Keratinocyte (primary cell): Measurements from ENCODE around the gene SDF4. TPM values are rescaled to one million over a fixed set of nuclear protein-coding genes. Genes with fewer than 3 reads are reported as not detected.

Source experiments
- DNase-seq: peaks from one replicate; pipeline ENCODE4 v3.0.0-alpha.2; 2011; ENCODE audit warnings: low read depth, missing footprints, low spot score
- FAIRE-seq: peaks from 2 replicates; lab custom pipeline; 2011; peaks lifted over from hg19 to GRCh38; lab: Jason Lieb, UNC
- H2AFZ ChIP-seq: 2 replicates; pipeline ENCODE4 v1.6.0; 2012; ENCODE audit warnings: low read length, control low read depth, inconsistent platforms; ENCODE audit not compliant: control insufficient read depth
- H3K27ac ChIP-seq: 2 replicates; pipeline ENCODE4 v1.5.1; 2011; ENCODE audit warnings: low read length; ENCODE audit not compliant: control insufficient read depth, insufficient read depth
- H3K27me3 ChIP-seq: 3 replicates; pipeline ENCODE4 v1.6.0; 2011; ENCODE audit warnings: low read length; ENCODE audit not compliant: control insufficient read depth, insufficient read depth; ENCODE audit errors: extremely low read depth
- H3K36me3 ChIP-seq, 2 experiments: 2 replicates in 1 of 2; 3 replicates in 1 of 2; pipeline ENCODE4 v1.5.1; 2011; ENCODE audit warnings: low read length in 2 of 2, mild to moderate bottlenecking in 1 of 2; ENCODE audit not compliant: control insufficient read depth in 2 of 2, insufficient read depth in 2 of 2; ENCODE audit errors: extremely low read depth in 1 of 2
- H3K4me1 ChIP-seq: 3 replicates; pipeline ENCODE4 v1.5.1; 2011; ENCODE audit warnings: low read length; ENCODE audit not compliant: control insufficient read depth, insufficient read depth; ENCODE audit errors: extremely low read depth
- H3K4me2 ChIP-seq: 3 replicates; pipeline ENCODE4 v1.6.0; 2011; ENCODE audit warnings: low read depth, low read length; ENCODE audit not compliant: control insufficient read depth, insufficient read depth; ENCODE audit errors: extremely low read depth
- H3K4me3 ChIP-seq, 3 experiments: fragments of 200-600 bp in 1 of 3; sonication (generic) in 1 of 3; 2 replicates in 2 of 3; 3 replicates in 1 of 3; pipeline ENCODE4 v1.5.1; 2011 to 2016; ENCODE audit warnings: low read length in 3 of 3, mild to moderate bottlenecking in 3 of 3, control low read depth in 2 of 3, inconsistent platforms in 1 of 3, low read depth in 1 of 3, mixed read lengths in 1 of 3, mixed run types in 1 of 3, moderate library complexity in 1 of 3; ENCODE audit not compliant: control insufficient read depth in 2 of 3, insufficient read depth in 2 of 3; ENCODE audit errors: extremely low read depth in 1 of 3
- H3K79me2 ChIP-seq: 2 replicates; pipeline ENCODE4 v1.6.0; 2012; ENCODE audit warnings: low read length; ENCODE audit not compliant: control insufficient read depth, insufficient read depth
- H3K9ac ChIP-seq: 3 replicates; pipeline ENCODE4 v1.6.0; 2011; ENCODE audit warnings: low read length; ENCODE audit not compliant: control insufficient read depth, insufficient read depth; ENCODE audit errors: extremely low read depth
- H3K9me1 ChIP-seq: 3 replicates; pipeline ENCODE4 v1.6.0; 2011; ENCODE audit warnings: low read length; ENCODE audit not compliant: control insufficient read depth, insufficient read depth; ENCODE audit errors: extremely low read depth
- H3K9me3 ChIP-seq: 2 replicates; pipeline ENCODE4 v1.5.1; 2012; ENCODE audit warnings: low read depth, low read length; ENCODE audit not compliant: control insufficient read depth
- H4K20me1 ChIP-seq: 3 replicates; pipeline ENCODE4 v1.6.0; 2011; ENCODE audit warnings: low read length; ENCODE audit not compliant: control insufficient read depth, insufficient read depth; ENCODE audit errors: extremely low read depth
- EZH2 ChIP-seq: IDR thresholded peaks from one replicate; pipeline ENCODE4 v1.6.1; 2012; ENCODE audit warnings: inconsistent platforms, mild to moderate bottlenecking, low read length, moderate library complexity
- dilution Hi-C: fragments of 300-500 bp; cut with MboI; formaldehyde crosslinking; loops from one replicate; pipeline ENCODE4 v1.7.0; 2020; ENCODE audit warnings: low sequenced_read_pairs; ENCODE audit not compliant: extremely low pct_ligation_motif_present
- polyA plus RNA-seq, 5 experiments: library from polyadenylated mRNA; depleted of rRNA in 3 of 5; stranded (reverse) in 3 of 5; stranded (forward) in 1 of 5; unstranded in 1 of 5; fragments of >200 nt; gene quantifications; 1 replicate in 1 of 5; 2 replicates in 3 of 5; 3 replicates in 1 of 5; pipeline versions ENCODE4 v1.2.1 to v1.2.3, GENCODE V29; 2011 to 2012; ENCODE audit warnings: missing spikeins in 2 of 5, low read depth in 1 of 5, low replicate concordance in 1 of 5
- TF ChIP-seq, protein P1 (sequence below), 3 experiments: IDR thresholded peaks in 1 of 3; conservative IDR thresholded peaks in 1 of 3; optimal IDR thresholded peaks in 1 of 3; 2 replicates in 2 of 3; 3 replicates in 1 of 3; pipeline versions ENCODE3 to v1.5.1; 2011; ENCODE audit warnings: low read length in 3 of 3, mild to moderate bottlenecking in 3 of 3, moderate library complexity in 2 of 3, control low read depth in 1 of 3, inconsistent platforms in 1 of 3; ENCODE audit not compliant: insufficient read depth in 2 of 3; ENCODE audit errors: extremely low read depth in 1 of 3

The SDF4 gene
- polyA plus RNA-seq, 1 donor (not counting 4 experiments of a cell fraction or from before 2014, with no cell fraction given) = 66.3 TPM

DNA sequence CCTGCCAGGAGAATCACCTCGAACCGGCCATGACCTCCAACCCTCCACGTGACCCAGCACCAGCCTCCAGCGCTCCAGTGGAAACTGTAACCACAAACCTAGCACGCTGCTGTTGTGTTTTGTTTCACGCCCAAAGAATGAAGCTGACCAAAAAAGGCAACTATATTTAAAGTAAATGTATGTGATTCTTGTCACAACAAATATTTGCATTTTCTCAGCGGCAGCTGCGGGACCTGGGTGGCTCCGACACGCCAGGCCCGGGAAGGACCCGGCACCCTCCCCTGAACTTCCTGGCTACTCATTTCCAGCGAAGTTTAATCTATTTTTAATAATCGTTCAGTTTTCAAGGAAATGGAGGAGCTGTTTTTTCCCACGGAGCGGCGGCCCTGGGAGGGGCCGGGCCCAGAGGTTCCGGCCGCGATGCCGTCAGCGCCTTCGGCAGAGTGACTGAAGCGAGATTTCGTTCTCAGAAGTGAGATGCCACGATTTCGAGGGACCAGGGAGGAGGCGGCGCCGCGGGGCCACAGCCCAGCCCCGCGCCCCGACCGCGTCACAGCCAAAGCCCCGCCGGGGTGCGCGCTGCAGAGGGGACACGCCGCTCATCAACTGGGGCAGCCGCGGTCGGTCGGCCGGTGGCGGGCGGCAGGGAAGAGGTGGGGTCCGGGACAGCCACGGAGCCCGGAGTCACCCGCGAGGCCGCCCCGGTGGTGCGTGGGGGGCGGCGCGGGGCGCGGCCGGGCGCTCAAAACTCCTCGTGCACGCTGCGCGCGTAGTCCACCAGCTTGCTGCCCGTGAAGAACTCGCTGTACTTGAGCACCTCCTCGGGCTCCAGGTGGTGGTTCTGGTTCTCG lies 14.8 kb downstream of the SDF4 start:
- H3K36me3 ChIP-seq = peaks cover 16 to 25% of the 10 kb centered on the region in 2 experiments

DNA sequence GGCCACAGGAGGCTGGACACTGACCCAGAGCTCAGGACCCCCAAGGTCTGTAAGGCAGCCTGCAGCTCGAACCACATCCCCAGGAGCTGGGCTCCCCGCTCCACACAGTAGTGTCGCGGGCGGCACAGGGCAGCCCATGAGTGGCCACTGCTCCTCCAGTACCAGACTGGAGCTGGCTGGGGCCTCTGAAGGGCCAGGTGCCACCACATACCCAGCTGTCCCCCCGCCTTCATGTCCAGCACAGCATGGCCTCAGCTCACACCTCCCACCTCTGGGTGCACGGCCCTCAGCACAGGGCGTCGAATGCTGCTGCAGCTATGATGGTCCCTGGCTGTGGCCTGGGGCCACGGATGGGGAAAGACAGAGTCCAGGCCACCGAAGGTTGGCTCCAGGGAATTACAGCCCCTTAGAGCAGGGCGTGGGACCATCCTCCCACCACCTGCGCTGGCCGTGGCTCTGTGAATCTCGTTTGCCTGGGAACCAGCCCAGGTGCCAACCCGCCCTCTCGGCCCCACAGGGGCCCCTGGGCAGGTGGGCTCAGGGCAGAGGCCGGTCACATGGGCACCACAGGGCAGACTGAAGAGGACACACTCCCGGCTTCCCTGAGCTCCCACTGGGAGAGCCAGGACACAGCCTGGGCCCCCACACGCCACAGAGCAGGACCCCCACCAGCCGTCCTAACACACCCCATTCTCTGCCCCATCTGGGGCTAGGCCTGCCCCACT lies 15.8 kb downstream of the SDF4 start:
- no peak overlapping the region for H2AFZ ChIP-seq
- TF ChIP-seq EZH2 = no peak
- TF ChIP-seq, protein P1, sequence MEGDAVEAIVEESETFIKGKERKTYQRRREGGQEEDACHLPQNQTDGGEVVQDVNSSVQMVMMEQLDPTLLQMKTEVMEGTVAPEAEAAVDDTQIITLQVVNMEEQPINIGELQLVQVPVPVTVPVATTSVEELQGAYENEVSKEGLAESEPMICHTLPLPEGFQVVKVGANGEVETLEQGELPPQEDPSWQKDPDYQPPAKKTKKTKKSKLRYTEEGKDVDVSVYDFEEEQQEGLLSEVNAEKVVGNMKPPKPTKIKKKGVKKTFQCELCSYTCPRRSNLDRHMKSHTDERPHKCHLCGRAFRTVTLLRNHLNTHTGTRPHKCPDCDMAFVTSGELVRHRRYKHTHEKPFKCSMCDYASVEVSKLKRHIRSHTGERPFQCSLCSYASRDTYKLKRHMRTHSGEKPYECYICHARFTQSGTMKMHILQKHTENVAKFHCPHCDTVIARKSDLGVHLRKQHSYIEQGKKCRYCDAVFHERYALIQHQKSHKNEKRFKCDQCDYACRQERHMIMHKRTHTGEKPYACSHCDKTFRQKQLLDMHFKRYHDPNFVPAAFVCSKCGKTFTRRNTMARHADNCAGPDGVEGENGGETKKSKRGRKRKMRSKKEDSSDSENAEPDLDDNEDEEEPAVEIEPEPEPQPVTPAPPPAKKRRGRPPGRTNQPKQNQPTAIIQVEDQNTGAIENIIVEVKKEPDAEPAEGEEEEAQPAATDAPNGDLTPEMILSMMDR (optimal IDR thresholded peaks at IDR 0.05 in 1 of 3, IDR thresholded peaks at IDR 0.05 in 1 of 3, conservative IDR thresholded peaks at IDR 0.05 in 1 of 3; ENCODE audit: extremely low read depth in 1 of 3, insufficient read depth in 2 of 3, low read length in 3 of 3) = no peak
- H3K79me2 ChIP-seq = no peaks in the 10 kb centered on the region
- dilution Hi-C loops = no loop called here
- no peak overlapping the region for H3K4me2 ChIP-seq
- no peaks in the 10 kb centered on the region for H3K27me3 ChIP-seq
- no peaks in the 10 kb centered on the region for H4K20me1 ChIP-seq
- H3K4me3 ChIP-seq = no peak overlapping the region
- peaks cover 2% of the 10 kb centered on the region for H3K9me1 ChIP-seq
- H3K9me3 ChIP-seq = no peaks in the 10 kb centered on the region
- DNase-seq = no peak
- FAIRE-seq = no peak
- H3K4me1 ChIP-seq = peaks cover 8% of the 10 kb centered on the region
- H3K36me3 ChIP-seq = peaks cover 15 to 19% of the 10 kb centered on the region in 2 experiments
- no peak overlapping the region for H3K9ac ChIP-seq
- no peak overlapping the region for H3K27ac ChIP-seq

More for the DNA sequence above, 14.8 kb downstream of the SDF4 start:
- H2AFZ ChIP-seq = no peak overlapping the region
- H3K27me3 ChIP-seq = no peaks in the 10 kb centered on the region
- peak overlapping the region; percentile 49 for H3K27ac ChIP-seq
- no peak overlapping the region for H3K4me3 ChIP-seq
- dilution Hi-C loops = no loop called here
- H4K20me1 ChIP-seq = no peaks in the 10 kb centered on the region
- H3K4me1 ChIP-seq = peaks cover 8% of the 10 kb centered on the region
- H3K79me2 ChIP-seq = no peaks in the 10 kb centered on the region
- no peak for FAIRE-seq
- no peaks in the 10 kb centered on the region for H3K9me3 ChIP-seq
- TF ChIP-seq, protein P1 (optimal IDR thresholded peaks at IDR 0.05 in 1 of 3, IDR thresholded peaks at IDR 0.05 in 1 of 3, conservative IDR thresholded peaks at IDR 0.05 in 1 of 3; ENCODE audit: extremely low read depth in 1 of 3, insufficient read depth in 2 of 3, low read length in 3 of 3) = no peak
- no peak for TF ChIP-seq EZH2
- no peak overlapping the region for H3K4me2 ChIP-seq
- no peak for DNase-seq
- no peak overlapping the region for H3K9ac ChIP-seq
- peaks cover 2% of the 10 kb centered on the region for H3K9me1 ChIP-seq
